HG02588 (cell line): ENCODE measurements around the gene TNFRSF11A.

Experiments used
- ATAC-seq: cut with Tn5 transposase; IDR thresholded peaks from one replicate; pipeline ENCODE4 v1.9.1; 2021; ENCODE audit warnings: mild to moderate bottlenecking, moderate library complexity; ENCODE audit not compliant: unreplicated experiment

TNFRSF11A gene

GRCh38 chr18:62324917-62325805, at the start of gene TNFRSF11A:
Gene TNFRSF11A (plus strand): TSS chr18:62325310. CDS start chr18:62325353, 43 bp downstream.
- peak; percentile 67 for ATAC-seq

GRCh38 chr18:62277045-62277444, 48.1 kb upstream of the TNFRSF11A start:
- no peak for ATAC-seq

GRCh38 chr18:62279561-62279960, 45.5 kb upstream of the TNFRSF11A start:
- no peak for ATAC-seq

- no peak for ATAC-seq
Measured at GRCh38 chr18:62280058-62280457, 45.1 kb upstream of the TNFRSF11A start.

GRCh38 chr18:62280786-62281185, 44.3 kb upstream of the TNFRSF11A start:
- ATAC-seq: no peak

GRCh38 chr18:62281684-62282083, 43.4 kb upstream of the TNFRSF11A start:
- ATAC-seq: no peak

- ATAC-seq: no peak
Measured at GRCh38 chr18:62282188-62282629, 42.9 kb upstream of the TNFRSF11A start.

GRCh38 chr18:62284637-62285036, 40.5 kb upstream of the TNFRSF11A start:
- ATAC-seq: no peak

- ATAC-seq: no peak
Measured at GRCh38 chr18:62285281-62285680, 39.8 kb upstream of the TNFRSF11A start.

GRCh38 chr18:62287781-62288664, 37.1 kb upstream of the TNFRSF11A start:
- ATAC-seq: peak; percentile 29

- ATAC-seq: peak; percentile 55
Measured at GRCh38 chr18:62288665-62289008, 36.5 kb upstream of the TNFRSF11A start.

- ATAC-seq: peak; percentile 64
Measured at GRCh38 chr18:62289047-62289446, 36.1 kb upstream of the TNFRSF11A start.

GRCh38 chr18:62294073-62294472, 31.0 kb upstream of the TNFRSF11A start:
- no peak for ATAC-seq

- ATAC-seq: no peak
Measured at GRCh38 chr18:62300359-62300963, 24.6 kb upstream of the TNFRSF11A start.

- ATAC-seq: no peak
Measured at GRCh38 chr18:62301322-62301721, 23.8 kb upstream of the TNFRSF11A start.

GRCh38 chr18:62312851-62313250, 12.3 kb upstream of the TNFRSF11A start:
- ATAC-seq: no peak

- no peak for ATAC-seq
Measured at GRCh38 chr18:62318228-62319180, 6.6 kb upstream of the TNFRSF11A start.

- no peak for ATAC-seq
Measured at GRCh38 chr18:62321201-62321600, 3.9 kb upstream of the TNFRSF11A start.

GRCh38 chr18:62323483-62324180, 1.5 kb upstream of the TNFRSF11A start:
- ATAC-seq: no peak
